HG03159 (cell line): ENCODE measurements around the gene SREK1IP1.
"Not testable (repeated sequence)": the region's sequence is repeated elsewhere in the genome, so short reads cannot be mapped to it uniquely, and the experiment has no call there.

Source experiments
- ATAC-seq: cut with Tn5 transposase; IDR thresholded peaks from one replicate; pipeline ENCODE4 v1.9.1; 2021; ENCODE audit warnings: mild to moderate bottlenecking, moderate library complexity; ENCODE audit not compliant: unreplicated experiment

The SREK1IP1 gene

GRCh38 chr5:64765804-64766504, 2.5 kb downstream of the SREK1IP1 start:
- ATAC-seq: no peak

- ATAC-seq: no peak
These were observed 4.5 kb downstream of the SREK1IP1 start for GRCh38 chr5:64763948-64764503.

- ATAC-seq: no peak
These were observed 8.4 kb downstream of the SREK1IP1 start for GRCh38 chr5:64759960-64760660.

- no peak for ATAC-seq
These were observed 9.6 kb downstream of the SREK1IP1 start for GRCh38 chr5:64758901-64759300.

- no peak for ATAC-seq
These were observed 14.4 kb downstream of the SREK1IP1 start for GRCh38 chr5:64754066-64754465.

GRCh38 chr5:64749385-64749784, 19.1 kb downstream of the SREK1IP1 start:
- ATAC-seq: no peak

GRCh38 chr5:64746446-64746845, 22.0 kb downstream of the SREK1IP1 start:
- no peak for ATAC-seq

GRCh38 chr5:64744914-64745313, 23.6 kb downstream of the SREK1IP1 start:
- no peak for ATAC-seq

- no peak for ATAC-seq
These were observed 25.7 kb downstream of the SREK1IP1 start for GRCh38 chr5:64742821-64743220.

- no peak for ATAC-seq
These were observed 26.1 kb downstream of the SREK1IP1 start for GRCh38 chr5:64742411-64742810.

GRCh38 chr5:64727150-64727549, 41.3 kb downstream of the SREK1IP1 start:
- ATAC-seq: no peak

GRCh38 chr5:64722588-64722987, 45.9 kb downstream of the SREK1IP1 start:
- no peak for ATAC-seq

- not testable (repeated sequence) for ATAC-seq
These were observed 54.0 kb downstream of the SREK1IP1 start for GRCh38 chr5:64714495-64714894.

- no peak for ATAC-seq
These were observed 61.3 kb downstream of the SREK1IP1 start for GRCh38 chr5:64707191-64707590.

GRCh38 chr5:64706074-64706473, 62.4 kb downstream of the SREK1IP1 start:
- not testable (repeated sequence) for ATAC-seq

- ATAC-seq: no peak
These were observed 67.7 kb downstream of the SREK1IP1 start for GRCh38 chr5:64700765-64701164.

- ATAC-seq: not testable (repeated sequence)
These were observed 72.1 kb downstream of the SREK1IP1 start for GRCh38 chr5:64696414-64696813.

- no peak for ATAC-seq
These were observed 74.9 kb downstream of the SREK1IP1 start for GRCh38 chr5:64693636-64694035.

GRCh38 chr5:64691291-64691690, 77.2 kb downstream of the SREK1IP1 start:
- no peak for ATAC-seq

- no peak for ATAC-seq
These were observed 77.9 kb downstream of the SREK1IP1 start, which contains the start of gene SHISAL2B for GRCh38 chr5:64690417-64691151. Gene SHISAL2B (plus strand): TSS chr5:64690503. CDS start chr5:64690624, 121 bp downstream.

GRCh38 chr5:64690104-64690416, 78.4 kb downstream of the SREK1IP1 start:
- ATAC-seq: no peak
